SH-SY5Y (cell line): Measurements from ENCODE around the gene HOXB8.

Experiments used
- GATA2 ChIP-seq: IDR thresholded peaks from 2 replicates; pipeline ENCODE4 v1.6.1; 2011; ENCODE audit warnings: mild to moderate bottlenecking, low read depth, low read length
- GATA3 ChIP-seq: IDR thresholded peaks from 2 replicates; pipeline ENCODE4 v1.6.1; 2011; ENCODE audit warnings: low read depth, mild to moderate bottlenecking, low read length, moderate library complexity

GRCh38 chr17:48593126-48593829, 21.8 kb downstream of the HOXB8 start, which contains the start of gene HOXB5:
- TF ChIP-seq GATA3 (no peak), GATA2 (no peak)
